Adrenal gland (tissue), 5 donors: ENCODE results near the gene MBP.

Source experiments
- CTCF ChIP-seq, 6 experiments: fragments of 450-650 bp in 4 of 6; fragments of 200-600 bp in 2 of 6; sonication (generic) in 1 of 6; IDR thresholded peaks; 1 replicate in 5 of 6; 2 replicates in 1 of 6; pipeline versions ENCODE4 v1.5.1 to v1.8.0; 2016 to 2021; ENCODE audit warnings: antibody characterized with exemption in 6 of 6, mild to moderate bottlenecking in 2 of 6, moderate library complexity in 1 of 6
- POLR2A ChIP-seq, 2 donors: fragments of 450-650 bp; IDR thresholded peaks; one replicate each; pipeline ENCODE4 v1.6.1; 2017; ENCODE audit warnings: antibody characterized with exemption in 2 of 2, mild to moderate bottlenecking in 2 of 2, moderate library complexity in 1 of 2
- donor health status: DM: no; HTN: no; CAD: no.

GRCh38 chr18:77143196-77143595, 10.6 kb upstream of the MBP start:
- TF ChIP-seq CTCF (IDR thresholded peaks at IDR 0.05) (no peak), POLR2A (IDR thresholded peaks at IDR 0.05) (no peak)
